Loucy (cell line): ENCODE measurements around the gene IFI30.

Source experiments
- EZH2phosphoT487 ChIP-seq: fragments of 200-600 bp; IDR thresholded peaks from 2 replicates; pipeline ENCODE4 v1.6.1; 2018; ENCODE audit warnings: antibody characterized with exemption, mild to moderate bottlenecking, moderate library complexity, borderline replicate concordance
- TF ChIP-seq, protein P1 (sequence below): fragments of 200-600 bp; sonication (generic); conservative IDR thresholded peaks from 2 replicates; pipeline ENCODE4 v1.5.1; 2014; ENCODE audit warnings: mild to moderate bottlenecking, antibody characterized with exemption, low read length

DNA sequence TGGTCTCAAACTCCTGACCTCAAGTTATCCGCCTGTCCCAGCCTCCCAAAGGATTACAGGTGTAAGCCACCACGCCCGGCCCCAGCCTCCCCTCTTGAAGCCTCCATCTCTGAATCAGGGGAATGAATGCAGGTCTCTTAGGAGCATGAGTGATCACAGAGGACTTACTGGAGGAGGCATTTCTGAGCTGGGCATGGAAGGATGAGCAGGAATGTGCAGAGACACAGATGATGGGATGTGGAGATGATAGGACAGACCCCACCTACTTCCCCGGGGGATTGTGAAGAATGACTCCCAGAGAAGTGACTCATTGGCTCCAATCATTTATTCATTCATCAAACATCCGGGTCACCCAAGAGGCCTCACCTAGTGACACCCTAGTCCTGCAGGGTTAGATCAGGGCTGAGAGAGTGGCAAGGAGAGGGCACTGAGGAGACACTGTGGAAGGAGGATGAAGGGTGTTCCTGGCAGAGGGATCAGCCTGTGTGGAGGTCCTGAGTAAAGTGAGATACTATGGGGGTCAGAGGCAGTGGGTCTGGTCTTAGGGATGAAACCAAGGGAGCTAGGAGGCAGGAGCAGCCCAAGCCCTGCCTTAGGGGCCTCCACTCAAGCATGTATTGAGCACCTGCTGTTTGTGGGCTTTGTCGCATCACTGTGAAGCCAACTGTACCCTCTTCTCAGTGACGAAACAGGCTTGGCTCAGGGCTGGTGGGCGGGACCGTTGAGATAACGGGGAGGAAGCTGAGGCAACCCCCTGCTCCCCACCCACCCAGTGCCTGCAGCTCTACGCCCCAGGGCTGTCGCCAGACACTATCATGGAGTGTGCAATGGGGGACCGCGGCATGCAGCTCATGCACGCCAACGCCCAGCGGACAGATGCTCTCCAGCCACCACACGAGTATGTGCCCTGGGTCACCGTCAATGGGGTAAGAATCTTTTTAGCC lies 3.0 kb downstream of the IFI30 start:
- TF ChIP-seq, protein P1, sequence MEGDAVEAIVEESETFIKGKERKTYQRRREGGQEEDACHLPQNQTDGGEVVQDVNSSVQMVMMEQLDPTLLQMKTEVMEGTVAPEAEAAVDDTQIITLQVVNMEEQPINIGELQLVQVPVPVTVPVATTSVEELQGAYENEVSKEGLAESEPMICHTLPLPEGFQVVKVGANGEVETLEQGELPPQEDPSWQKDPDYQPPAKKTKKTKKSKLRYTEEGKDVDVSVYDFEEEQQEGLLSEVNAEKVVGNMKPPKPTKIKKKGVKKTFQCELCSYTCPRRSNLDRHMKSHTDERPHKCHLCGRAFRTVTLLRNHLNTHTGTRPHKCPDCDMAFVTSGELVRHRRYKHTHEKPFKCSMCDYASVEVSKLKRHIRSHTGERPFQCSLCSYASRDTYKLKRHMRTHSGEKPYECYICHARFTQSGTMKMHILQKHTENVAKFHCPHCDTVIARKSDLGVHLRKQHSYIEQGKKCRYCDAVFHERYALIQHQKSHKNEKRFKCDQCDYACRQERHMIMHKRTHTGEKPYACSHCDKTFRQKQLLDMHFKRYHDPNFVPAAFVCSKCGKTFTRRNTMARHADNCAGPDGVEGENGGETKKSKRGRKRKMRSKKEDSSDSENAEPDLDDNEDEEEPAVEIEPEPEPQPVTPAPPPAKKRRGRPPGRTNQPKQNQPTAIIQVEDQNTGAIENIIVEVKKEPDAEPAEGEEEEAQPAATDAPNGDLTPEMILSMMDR, result no peak
- no peak for TF ChIP-seq EZH2phosphoT487
